Activated naive CD8-positive, alpha-beta T cell treated with anti-CD3 and anti-CD28 coated beads, Interleukin-2, amount 50 U/mL, for 24 hours (primary cell): ENCODE measurements around the gene RTN4.

ENCODE experiments used
- ATAC-seq: fragments of 150-1000 bp; cut with Tn5 transposase; one replicate; pipeline ENCODE4 v1.10.0; 2021
- DNase-seq: peaks from one replicate; pipeline ENCODE4 v3.0.0; 2021
- H3K27ac Mint-ChIP-seq: one replicate; pipeline ENCODE4 v1.8.0; 2021; ENCODE audit warnings: mild to moderate bottlenecking, mixed read lengths
- H3K27me3 Mint-ChIP-seq: one replicate; pipeline ENCODE4 v1.8.0; 2021; ENCODE audit warnings: mixed read lengths
- H3K36me3 Mint-ChIP-seq: one replicate; pipeline ENCODE4 v1.8.0; 2021; ENCODE audit warnings: low read depth, mixed read lengths
- H3K4me1 Mint-ChIP-seq: one replicate; pipeline ENCODE4 v1.8.0; 2021; ENCODE audit warnings: mixed read lengths
- H3K4me3 Mint-ChIP-seq: one replicate; pipeline ENCODE4 v1.8.0; 2021; ENCODE audit warnings: mild to moderate bottlenecking, moderate library complexity, mixed read lengths
- H3K9me3 Mint-ChIP-seq: one replicate; pipeline ENCODE4 v1.8.0; 2021; ENCODE audit warnings: mixed read lengths

Gene RTN4

DNA sequence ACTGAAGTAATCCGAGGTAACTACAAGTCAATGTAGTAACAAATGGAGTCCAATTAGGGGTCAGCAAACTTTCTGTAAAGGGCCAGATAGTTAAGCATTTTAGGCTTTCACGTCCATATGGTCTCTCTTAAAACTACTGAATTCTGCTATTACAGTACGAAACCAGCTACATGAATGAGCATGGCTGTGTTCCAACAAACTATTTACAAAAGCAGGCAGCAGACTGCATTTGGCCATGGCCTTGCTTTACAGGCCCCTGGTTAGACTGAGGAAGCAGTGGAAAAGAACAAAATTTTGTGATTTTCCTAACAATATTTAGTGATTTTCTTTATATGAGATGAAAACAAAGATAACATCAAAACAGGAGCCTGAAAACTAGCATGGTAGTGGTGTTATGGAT, 64.0 kb downstream of the RTN4 start:
- Mint-ChIP-seq H3K27ac (no peak overlapping the region), H3K4me1 (peaks cover 22% of the 10 kb centered on the region), H3K27me3 (no peaks in the 10 kb centered on the region), H3K4me3 (no peak overlapping the region), H3K36me3 (peaks cover 23% of the 10 kb centered on the region), H3K9me3 (no peaks in the 10 kb centered on the region)
- no peak for ATAC-seq
- no peak for DNase-seq

- H3K27ac Mint-ChIP-seq, result no peak overlapping the region
- no peaks in the 10 kb centered on the region for H3K27me3 Mint-ChIP-seq
- ATAC-seq (no peak), DNase-seq (no peak)
- peaks cover 27% of the 10 kb centered on the region for H3K36me3 Mint-ChIP-seq
- no peak overlapping the region for H3K4me3 Mint-ChIP-seq
- H3K9me3 Mint-ChIP-seq, result no peaks in the 10 kb centered on the region
- peaks cover 30% of the 10 kb centered on the region for H3K4me1 Mint-ChIP-seq
Observed at GRCh38 chr2:54984476-54984875, 65.8 kb downstream of the RTN4 start.

GRCh38 chr2:54983345-54984220, 66.7 kb downstream of the RTN4 start:
- Mint-ChIP-seq H3K4me3 (no peak overlapping the region), H3K9me3 (no peaks in the 10 kb centered on the region), H3K4me1 (peaks cover 30% of the 10 kb centered on the region), H3K36me3 (peaks cover 27% of the 10 kb centered on the region), H3K27me3 (no peaks in the 10 kb centered on the region), H3K27ac (no peak overlapping the region)
- ATAC-seq (no peak), DNase-seq (no peak)

- Mint-ChIP-seq H3K27ac (no peak overlapping the region), H3K9me3 (no peaks in the 10 kb centered on the region), H3K36me3 (peaks cover 22% of the 10 kb centered on the region), H3K27me3 (no peaks in the 10 kb centered on the region), H3K4me3 (no peak overlapping the region), H3K4me1 (peaks cover 38% of the 10 kb centered on the region)
- DNase-seq (no peak), ATAC-seq (no peak)
Observed at GRCh38 chr2:54981385-54981784, 68.9 kb downstream of the RTN4 start.

- Mint-ChIP-seq H3K27me3 (no peaks in the 10 kb centered on the region), H3K27ac (no peak overlapping the region), H3K4me3 (no peak overlapping the region), H3K36me3 (peaks cover 15% of the 10 kb centered on the region), H3K4me1 (peaks cover 32% of the 10 kb centered on the region), H3K9me3 (no peaks in the 10 kb centered on the region)
- ATAC-seq (no peak), DNase-seq (no peak)
Observed at GRCh38 chr2:54979321-54980044, 70.8 kb downstream of the RTN4 start.

GRCh38 chr2:54977149-54977548, 73.1 kb downstream of the RTN4 start:
- DNase-seq (no peak), ATAC-seq (no peak)
- Mint-ChIP-seq H3K36me3 (peaks cover 14% of the 10 kb centered on the region), H3K4me1 (peaks cover 25% of the 10 kb centered on the region), H3K4me3 (no peak overlapping the region), H3K27me3 (no peaks in the 10 kb centered on the region), H3K27ac (no peak overlapping the region), H3K9me3 (no peaks in the 10 kb centered on the region)

DNA sequence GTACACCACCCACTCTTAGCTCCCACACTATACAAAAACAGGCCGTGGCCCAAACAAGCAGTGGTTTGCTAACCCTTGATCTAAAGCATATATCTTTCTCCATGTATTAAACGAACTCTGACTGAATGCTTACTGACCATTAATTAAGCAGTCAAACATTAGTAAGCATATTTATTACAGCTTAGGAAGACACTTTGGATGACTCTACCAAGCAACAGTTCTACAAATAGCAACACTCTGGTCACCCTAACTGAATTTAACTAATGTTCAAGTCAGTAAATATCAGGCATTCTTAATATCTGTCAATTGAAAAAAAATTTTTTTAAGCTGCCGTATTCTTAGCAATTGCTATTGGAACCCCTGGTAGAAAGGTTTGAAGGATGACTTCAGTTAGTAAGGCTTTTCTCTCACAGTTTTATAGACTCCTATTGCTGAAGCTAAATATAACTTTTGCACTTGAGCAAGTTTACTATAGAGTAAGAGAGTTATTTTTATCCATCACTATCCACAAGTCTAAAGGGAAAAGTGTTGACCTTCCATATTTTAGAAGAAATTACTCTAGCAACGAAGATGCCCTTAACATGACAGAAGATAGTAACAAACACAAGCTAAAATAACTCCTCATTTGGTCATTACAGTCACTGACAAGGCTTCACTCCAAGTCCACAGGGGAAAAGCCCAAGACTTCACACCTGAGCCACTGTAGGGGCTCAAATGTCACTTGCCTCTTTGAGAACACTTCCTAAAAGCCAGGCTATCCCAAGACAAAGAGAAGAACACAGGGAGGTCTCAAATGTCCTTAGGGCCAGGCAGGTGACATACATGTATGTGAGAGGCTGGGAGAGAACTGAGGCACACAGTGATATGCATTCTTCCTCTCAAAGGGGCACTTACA, 74.4 kb downstream of the RTN4 start:
- peaks cover 26% of the 10 kb centered on the region for H3K4me1 Mint-ChIP-seq
- H3K9me3 Mint-ChIP-seq, result no peaks in the 10 kb centered on the region
- no peaks in the 10 kb centered on the region for H3K27me3 Mint-ChIP-seq
- ATAC-seq (no peak), DNase-seq (no peak)
- H3K36me3 Mint-ChIP-seq, result peaks cover 17% of the 10 kb centered on the region
- no peak overlapping the region for H3K4me3 Mint-ChIP-seq
- H3K27ac Mint-ChIP-seq, result no peak overlapping the region

- no peak overlapping the region for H3K4me3 Mint-ChIP-seq
- H3K4me1 Mint-ChIP-seq, result peaks cover 21% of the 10 kb centered on the region
- H3K27ac Mint-ChIP-seq, result no peak overlapping the region
- H3K9me3 Mint-ChIP-seq, result no peaks in the 10 kb centered on the region
- ATAC-seq, result no peak
- H3K27me3 Mint-ChIP-seq, result no peaks in the 10 kb centered on the region
- DNase-seq, result no peak
- H3K36me3 Mint-ChIP-seq, result peaks cover 13% of the 10 kb centered on the region
Observed at GRCh38 chr2:54975175-54975574, 75.1 kb downstream of the RTN4 start.

GRCh38 chr2:54969940-54970338, 80.3 kb downstream of the RTN4 start:
- ATAC-seq, result no peak
- no peak overlapping the region for H3K4me3 Mint-ChIP-seq
- no peaks in the 10 kb centered on the region for H3K9me3 Mint-ChIP-seq
- peaks cover 20% of the 10 kb centered on the region for H3K4me1 Mint-ChIP-seq
- DNase-seq, result no peak
- no peak overlapping the region for H3K27ac Mint-ChIP-seq
- H3K27me3 Mint-ChIP-seq, result no peaks in the 10 kb centered on the region
- peaks cover 19% of the 10 kb centered on the region for H3K36me3 Mint-ChIP-seq

GRCh38 chr2:54969295-54969939, 80.8 kb downstream of the RTN4 start:
- Mint-ChIP-seq H3K36me3 (peaks cover 18% of the 10 kb centered on the region), H3K4me3 (no peak overlapping the region), H3K27me3 (no peaks in the 10 kb centered on the region), H3K9me3 (no peaks in the 10 kb centered on the region), H3K4me1 (peaks cover 21% of the 10 kb centered on the region), H3K27ac (no peak overlapping the region)
- DNase-seq (no peak), ATAC-seq (no peak)

GRCh38 chr2:54968561-54969218, 81.6 kb downstream of the RTN4 start:
- Mint-ChIP-seq H3K9me3 (no peaks in the 10 kb centered on the region), H3K27me3 (no peaks in the 10 kb centered on the region), H3K4me3 (no peak overlapping the region), H3K27ac (no peak overlapping the region), H3K36me3 (peaks cover 18% of the 10 kb centered on the region), H3K4me1 (peaks cover 21% of the 10 kb centered on the region)
- DNase-seq (no peak), ATAC-seq (no peak)

DNA sequence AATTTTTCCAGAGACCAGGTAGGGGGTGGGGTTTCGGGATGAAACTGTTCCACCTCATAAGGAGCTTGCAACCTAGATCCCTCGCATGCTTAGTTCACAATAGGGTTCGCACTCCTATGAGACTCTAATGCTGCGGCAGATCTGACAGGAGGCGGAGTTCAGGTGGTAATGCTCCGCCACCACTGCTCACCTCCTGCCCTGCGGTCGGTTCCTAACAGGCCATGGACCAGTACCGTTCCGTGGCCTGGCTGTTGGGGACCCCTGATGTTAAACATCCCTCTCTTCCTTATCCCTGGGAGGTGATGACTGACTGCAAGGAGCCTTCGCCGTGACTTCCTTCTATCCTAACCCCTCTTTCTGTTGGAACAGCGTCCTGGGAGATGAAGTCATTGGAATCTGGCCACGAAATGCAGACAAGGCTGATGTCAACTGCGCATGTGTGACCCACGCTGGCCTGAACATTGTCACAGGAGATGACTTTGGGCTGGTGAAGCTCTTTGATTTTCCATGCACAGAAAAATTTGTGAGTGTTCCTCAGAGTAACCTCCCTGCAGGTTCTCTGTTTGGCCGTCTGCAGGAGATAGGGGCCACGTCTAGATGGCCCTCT, 82.4 kb downstream of the RTN4 start:
- no peaks in the 10 kb centered on the region for H3K27me3 Mint-ChIP-seq
- peak overlapping the region; percentile 47 for H3K27ac Mint-ChIP-seq
- H3K36me3 Mint-ChIP-seq, result peaks cover 18% of the 10 kb centered on the region
- no peak overlapping the region for H3K4me3 Mint-ChIP-seq
- DNase-seq, result no peak
- H3K9me3 Mint-ChIP-seq, result no peaks in the 10 kb centered on the region
- no peak for ATAC-seq
- H3K4me1 Mint-ChIP-seq, result peaks cover 21% of the 10 kb centered on the region

DNA sequence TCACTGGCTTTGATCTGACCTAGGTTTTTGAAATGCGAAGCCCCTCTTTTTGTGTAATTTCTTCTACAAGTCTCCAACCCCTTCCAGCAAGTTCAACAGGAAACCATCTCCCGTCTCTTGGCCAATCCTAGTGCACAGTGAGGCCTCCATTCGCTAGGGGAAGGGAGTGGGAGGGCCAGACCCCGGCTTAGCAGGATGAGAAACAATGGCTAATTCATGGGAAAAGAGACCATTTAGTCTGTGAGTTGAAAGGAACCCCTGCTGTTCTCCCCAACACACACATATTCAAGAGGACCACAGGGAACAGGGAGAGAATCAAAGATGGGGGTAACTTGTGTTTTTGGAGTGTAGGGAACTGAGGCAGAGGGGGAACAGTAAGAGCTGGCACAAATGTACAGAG, 83.0 kb downstream of the RTN4 start:
- H3K4me3 Mint-ChIP-seq, result no peak overlapping the region
- DNase-seq, result no peak
- H3K36me3 Mint-ChIP-seq, result peaks cover 16% of the 10 kb centered on the region
- H3K9me3 Mint-ChIP-seq, result no peaks in the 10 kb centered on the region
- peaks cover 21% of the 10 kb centered on the region for H3K4me1 Mint-ChIP-seq
- ATAC-seq, result no peak
- H3K27ac Mint-ChIP-seq, result peak overlapping the region; percentile 47
- no peaks in the 10 kb centered on the region for H3K27me3 Mint-ChIP-seq
